GM12891 (cell line): ENCODE results near the gene PARP16.

Source experiments
- PAX5 ChIP-seq: IDR thresholded peaks from 2 replicates; pipeline ENCODE4 v1.6.1; 2011; ENCODE audit warnings: low read length, moderate library complexity, mild to moderate bottlenecking; ENCODE audit not compliant: insufficient read depth, severe bottlenecking
- POLR2A ChIP-seq: IDR thresholded peaks from 2 replicates; pipeline ENCODE4 v1.6.1; 2011; ENCODE audit warnings: low read depth, low read length, control low read depth
- POLR2AphosphoS5 ChIP-seq: IDR thresholded peaks from 2 replicates; pipeline ENCODE4 v1.6.1; 2011; ENCODE audit warnings: low read depth, low read length, control low read depth
- POU2F2 ChIP-seq: IDR thresholded peaks from 2 replicates; pipeline ENCODE4 v1.6.1; 2011; ENCODE audit warnings: low read depth, mild to moderate bottlenecking, control low read depth, low read length, moderate library complexity
- SPI1 ChIP-seq: IDR thresholded peaks from 2 replicates; pipeline ENCODE4 v1.6.1; 2011; ENCODE audit warnings: low read depth, low read length, control low read depth
- TAF1 ChIP-seq: IDR thresholded peaks from 2 replicates; pipeline ENCODE4 v1.6.1; 2011; ENCODE audit warnings: low read depth, low read length, control low read depth

DNA sequence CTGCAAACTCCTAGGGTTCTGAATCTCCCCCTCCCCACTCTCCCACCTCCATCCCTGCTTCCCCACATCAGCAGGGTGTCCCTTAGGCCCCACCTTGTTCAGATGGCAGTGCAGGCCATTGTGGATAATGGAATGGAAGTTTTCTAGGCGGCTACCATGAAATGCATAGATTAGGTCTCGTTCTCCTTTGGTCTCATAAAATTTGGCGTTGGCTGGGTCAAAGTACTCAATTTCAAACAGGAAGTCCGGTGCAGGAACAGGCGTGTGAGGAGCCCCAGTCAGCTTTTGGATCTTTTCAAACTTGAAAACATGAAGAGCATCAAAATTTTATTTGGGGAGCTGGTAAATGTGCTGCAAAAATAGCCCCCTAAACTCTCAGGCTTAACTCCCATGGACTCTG, 20.2 kb downstream of the PARP16 start:
- TF ChIP-seq SPI1, result no peak
- TF ChIP-seq POLR2AphosphoS5, result no peak
- no peak for TF ChIP-seq POLR2A
- no peak for TF ChIP-seq TAF1
- TF ChIP-seq POU2F2, result no peak
- TF ChIP-seq PAX5, result no peak
